NCI-H2107 treated with DMSO at 0.1 percent for 48 hours (cell line): ENCODE results near the gene SYNGR3.

Source experiments
- DNase-seq: peaks from one replicate; lab custom pipeline; 2025; ENCODE audit not compliant: unreplicated experiment; lab: John Stamatoyannopoulos, UW

Gene SYNGR3

DNA sequence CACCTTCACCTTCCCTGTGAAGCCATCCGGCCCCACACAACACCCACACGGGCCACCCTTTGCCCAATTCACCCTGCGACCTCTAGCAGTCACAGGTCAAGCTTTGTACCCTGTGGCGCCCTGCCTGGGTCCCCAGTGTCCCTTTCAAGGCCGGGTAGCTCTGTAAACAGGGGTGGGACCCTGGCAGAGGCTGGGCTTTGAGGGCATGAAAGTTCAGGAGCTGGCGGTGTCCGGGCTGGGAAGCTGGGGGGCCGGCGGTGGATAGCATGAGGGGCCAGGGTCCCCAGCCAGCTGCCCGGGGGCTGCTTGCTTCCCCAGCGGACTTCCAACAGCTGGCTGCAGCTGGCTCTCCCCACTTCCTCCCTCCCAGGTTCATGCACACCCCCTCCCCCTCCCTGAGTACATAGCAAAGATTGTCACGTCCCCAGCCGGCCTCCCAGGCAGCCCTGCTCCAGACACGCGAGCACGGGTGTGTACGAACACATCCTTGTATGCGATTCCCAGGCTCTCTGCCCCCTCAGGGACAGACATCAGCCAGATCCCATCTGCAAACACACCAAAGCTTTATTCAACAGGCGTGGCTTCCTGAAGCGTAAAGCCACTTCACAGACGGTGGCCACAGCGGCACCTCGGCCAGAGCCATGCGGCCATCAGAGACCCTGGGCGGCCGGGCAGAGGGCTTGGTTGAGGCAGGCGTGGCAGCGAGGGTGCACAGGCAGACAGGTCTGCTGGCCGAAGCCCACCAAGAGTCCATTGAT, 49.7 kb downstream of the SYNGR3 start:
- DNase-seq, result peak; percentile 9

DNA sequence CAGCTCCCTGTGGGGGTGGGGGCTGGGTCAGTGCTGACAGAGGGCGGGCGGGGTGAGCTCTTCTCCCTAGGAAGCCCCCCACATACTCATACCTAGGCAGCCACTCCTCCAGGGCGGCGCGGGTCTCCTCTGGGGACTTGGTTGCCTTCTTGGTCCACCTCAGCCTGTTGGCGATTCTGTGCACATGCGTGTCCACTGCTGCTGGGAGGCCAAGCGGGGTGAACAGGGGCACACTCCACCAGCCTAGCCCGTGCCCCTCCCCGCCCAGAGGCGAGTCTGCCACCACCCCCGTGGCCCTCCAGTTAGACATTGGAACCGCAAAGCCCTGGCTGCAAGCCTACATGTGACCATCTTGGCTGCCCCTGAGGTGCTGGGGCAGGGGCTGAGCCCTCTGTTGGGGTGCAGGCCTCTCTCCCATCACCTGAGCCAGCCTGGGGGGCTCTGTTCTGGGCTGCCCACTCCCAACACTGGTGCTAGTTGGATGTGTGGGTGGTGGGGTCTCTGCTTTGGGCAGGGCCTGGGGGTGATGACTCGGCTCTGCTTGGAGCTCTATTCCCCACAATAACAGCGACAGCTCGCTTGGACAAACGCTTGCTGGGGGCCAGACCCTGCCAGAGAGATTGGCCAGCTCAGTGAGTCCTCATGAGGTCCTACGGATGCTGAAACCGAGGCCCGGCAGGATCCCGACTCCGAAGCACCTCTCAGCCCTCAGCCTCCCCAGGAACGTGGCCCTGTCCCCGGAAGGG, 50.4 kb downstream of the SYNGR3 start:
- no peak for DNase-seq

DNA sequence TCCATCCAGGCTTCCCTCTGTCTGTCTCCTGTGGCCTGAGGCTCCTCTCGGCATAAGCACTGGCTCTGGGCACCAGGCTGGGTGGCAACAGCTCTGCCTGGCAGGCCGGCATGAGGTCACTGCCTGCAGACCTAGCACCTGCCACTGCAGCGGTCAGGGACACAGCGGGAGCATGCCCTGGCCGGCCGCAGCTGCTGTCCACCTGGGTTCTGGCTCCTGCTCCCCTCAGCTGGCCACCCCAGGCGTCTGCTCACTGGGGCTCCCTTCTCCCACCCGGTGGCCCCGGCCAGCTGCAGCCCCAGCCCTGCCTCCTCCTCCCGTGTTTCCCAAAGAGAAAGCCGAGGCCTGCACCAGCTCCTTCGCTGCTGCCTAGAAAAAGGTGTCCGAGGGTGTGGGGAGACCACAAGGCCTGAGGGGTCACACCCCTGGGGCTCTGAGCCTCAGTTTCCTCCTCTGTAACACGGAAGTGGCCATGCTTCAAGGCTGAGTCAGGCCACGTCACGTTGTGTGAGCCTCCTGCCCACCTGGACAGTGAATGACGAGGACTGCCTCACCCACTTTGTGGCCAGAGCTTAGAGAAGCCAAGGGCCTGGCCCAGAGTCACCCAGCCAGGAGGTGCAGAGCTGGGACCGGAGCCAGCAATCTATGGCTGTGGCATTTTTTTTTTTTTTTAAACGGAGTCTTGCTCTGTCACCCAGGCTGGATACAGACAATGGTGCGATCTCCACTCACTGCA, 51.2 kb downstream of the SYNGR3 start:
- peak; percentile 28 for DNase-seq

DNA sequence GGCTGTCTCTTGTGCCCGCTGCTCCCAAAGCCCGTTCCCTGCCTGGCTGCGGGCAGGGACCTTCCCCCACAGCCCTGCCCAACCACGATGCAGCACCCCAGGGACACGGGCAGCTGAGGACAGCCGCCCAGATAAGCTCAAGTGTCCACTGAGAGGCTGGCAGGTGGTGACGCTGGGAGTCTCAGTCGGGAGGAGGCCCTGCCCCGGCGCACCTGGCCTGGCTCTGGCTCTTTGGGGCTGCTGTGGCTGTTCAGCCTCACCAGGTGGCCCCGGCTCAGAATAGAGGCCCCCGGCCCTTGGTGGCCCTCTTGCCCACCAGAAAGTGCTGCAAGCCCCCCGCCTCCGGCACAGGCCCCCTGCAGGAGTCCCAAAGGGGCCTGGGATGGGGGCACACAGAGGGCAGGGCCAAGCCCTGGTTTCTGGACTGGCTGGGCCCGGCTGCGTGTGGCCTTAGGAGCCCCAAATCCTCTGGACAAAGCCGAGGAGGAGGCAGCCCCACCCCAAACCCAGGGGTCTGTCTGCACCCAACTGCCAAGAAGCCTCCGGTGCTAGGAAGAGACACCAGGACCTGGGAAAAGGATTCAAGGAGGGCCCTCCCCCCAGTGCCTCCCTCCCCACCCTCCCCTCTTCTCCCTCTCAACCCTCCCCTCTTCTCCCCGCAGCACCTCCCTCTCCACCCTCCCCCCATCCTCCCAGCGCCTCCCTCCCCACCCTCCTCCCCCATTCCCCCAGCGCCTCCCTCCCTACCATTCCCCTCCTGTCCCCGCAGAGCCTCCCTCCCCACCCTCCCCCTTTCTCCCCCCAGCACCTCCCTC, 52.6 kb downstream of the SYNGR3 start:
- peak; percentile 95 for DNase-seq

DNA sequence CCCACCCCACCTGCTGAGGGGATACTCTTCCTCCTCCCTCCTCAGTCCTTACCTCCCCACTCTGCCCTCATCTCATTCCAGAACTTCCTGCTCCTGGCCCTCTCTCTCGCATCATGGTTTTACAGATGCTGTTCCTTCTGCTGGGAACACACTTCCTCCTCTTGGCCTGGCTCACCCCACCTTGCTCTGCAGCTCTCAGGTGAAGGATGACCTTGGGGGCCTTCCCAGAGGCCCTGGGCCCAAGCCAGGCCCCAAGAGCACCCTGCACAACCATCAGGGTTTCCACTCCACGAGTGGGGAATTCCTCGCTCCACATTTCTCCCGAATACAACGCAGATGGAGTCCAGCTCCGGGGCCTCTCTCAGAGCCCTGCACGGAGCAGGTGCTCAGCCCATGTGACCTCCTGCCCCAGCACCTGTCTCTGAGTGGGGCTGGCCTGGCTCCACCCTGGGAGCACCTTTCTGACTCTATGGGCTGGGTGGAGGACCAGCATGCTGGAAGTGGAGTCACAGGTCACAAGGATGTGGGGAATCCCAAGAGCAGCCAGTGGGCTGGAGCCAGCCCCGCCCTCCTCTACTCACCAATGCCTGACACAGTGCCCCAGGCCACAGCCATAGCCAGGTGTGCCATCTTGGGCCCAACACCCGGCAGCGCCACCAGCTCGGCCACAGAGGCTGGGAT, 53.4 kb downstream of the SYNGR3 start:
- peak; percentile 81 for DNase-seq
